ENCODE data around the gene TMEM215. TPM values are rescaled to one million over a fixed set of nuclear protein-coding genes. Genes with fewer than 3 reads are reported as not detected.

TMEM215 gene
- total and polyA plus RNA-seq, 2 of the 8 experiments (the other 6 are each of a cell fraction or from before 2014, with no cell fraction given): 0.33 to 0.67 TPM

DNA sequence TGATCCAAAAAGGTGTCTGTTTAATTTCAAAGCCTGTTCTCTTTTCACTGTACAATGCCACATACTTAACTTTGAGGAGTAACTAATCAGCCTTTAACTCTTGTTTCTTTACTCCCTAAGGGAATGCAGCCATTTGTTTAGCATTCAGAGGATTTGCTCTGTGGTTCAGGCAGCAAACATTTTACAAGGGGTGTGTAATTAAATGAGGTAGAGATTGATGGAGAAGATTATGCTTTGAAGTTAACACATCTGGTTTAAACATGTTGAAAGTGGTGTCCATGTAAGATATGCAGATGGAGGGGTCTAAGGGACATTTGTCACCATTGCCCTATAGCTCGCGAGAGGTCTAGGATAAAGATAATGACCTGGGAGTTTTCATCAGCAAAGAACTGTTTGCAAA, 41.9 kb downstream of the TMEM215 start:
- Histone ChIP-seq H2BK5ac (ENCODE audit: low read depth, low read length) (no peak overlapping the region), H3K9me3 (ENCODE audit: insufficient read depth in 2 of 2, low read depth in 1 of 2, low read length in 1 of 2) (no peaks in the 10 kb centered on the region; a peak in 1 of 4 replicates), H3K27ac (ENCODE audit: low read depth, low read length) (no peak overlapping the region), H3K56ac (replicated peaks; ENCODE audit: insufficient read length, low read depth, low read length) (no peak overlapping the region), H3K14ac (ENCODE audit: insufficient read length) (no peak overlapping the region), H2BK20ac (ENCODE audit: low read length) (no peak overlapping the region), H4K5ac (ENCODE audit: insufficient read length, low read depth, low read length) (no peak overlapping the region), H3K27me3 (replicated peaks in 1 of 4; ENCODE audit: control insufficient read depth in 3 of 4, extremely low read depth in 1 of 4, insufficient read depth in 3 of 4, low read length in 3 of 4) (no peaks in the 10 kb centered on the region; a peak in 2 of 7 replicates), H2AFZ (ENCODE audit: low read length) (no peak overlapping the region), H4K91ac (replicated peaks; ENCODE audit: insufficient read length, low read length) (no peak overlapping the region), H2BK15ac (ENCODE audit: low read length) (no peak overlapping the region), H2AK5ac (ENCODE audit: low read depth, low read length) (no peak overlapping the region), H4K8ac (ENCODE audit: extremely low read depth, insufficient read depth, low read length) (no peak overlapping the region), H3K4me2 (ENCODE audit: insufficient read depth in 1 of 2, low read depth in 2 of 2, low read length in 2 of 2) (no peak overlapping the region), H3K9ac (replicated peaks in 1 of 4; ENCODE audit: extremely low read depth in 1 of 4, low read depth in 3 of 4, low read length in 3 of 4) (no peak overlapping the region), H2BK120ac (replicated peaks; ENCODE audit: low read depth, low read length) (no peak overlapping the region), H3K23me2 (ENCODE audit: low read depth, low read length) (no peaks in the 10 kb centered on the region; the same call in 1 of the 2 replicates), H3K79me1 (ENCODE audit: low read depth, low read length) (no peaks in the 10 kb centered on the region), H3K79me2 (ENCODE audit: control insufficient read depth in 1 of 2, insufficient read depth in 2 of 2, low read length in 2 of 2) (no peaks in the 10 kb centered on the region), H3K4ac (replicated peaks; ENCODE audit: insufficient read length, low read depth, low read length) (no peak overlapping the region), H3K4me1 (replicated peaks in 1 of 4; ENCODE audit: control insufficient read depth in 3 of 4, insufficient read depth in 4 of 4, low read length in 3 of 4) (no peaks in the 10 kb centered on the region; a peak in 1 of 7 replicates), H3K4me3 (ENCODE audit: extremely low read depth in 1 of 4, insufficient read depth in 2 of 4, low read depth in 3 of 4, low read length in 4 of 4) (no peak overlapping the region), H3K36me3 (ENCODE audit: control insufficient read depth in 2 of 4, insufficient read depth in 4 of 4, low read length in 3 of 4) (no peaks in the 10 kb centered on the region), H2BK12ac (ENCODE audit: low read depth, low read length) (no peak overlapping the region), H3K18ac (ENCODE audit: extremely low read depth, low read length) (no peak overlapping the region), H4K20me1 (replicated peaks in 1 of 2; ENCODE audit: control insufficient read depth in 1 of 2, insufficient read depth in 2 of 2, low read length in 2 of 2) (no peaks in the 10 kb centered on the region), H3K23ac (ENCODE audit: insufficient read length) (no peak overlapping the region)
- CTCF ChIA-PET (ENCODE audit: partially characterized antibody): interaction anchor here (0.7 kb wide), 1 partner anchor 14 kb away, joined by 3 read pairs; no protein-coding TSS in a partner anchor
- POLR2A ChIA-PET (ENCODE audit: partially characterized antibody): no interaction called here
- WGBS, 2 experiments (ENCODE audit: extremely low coverage in 1 of 2, insufficient coverage in 1 of 2, insufficient read length in 1 of 2, insufficient replicate concordance in 2 of 2, low coverage in 1 of 2, low lambda C conversion rate in 2 of 2, missing lambda C conversion rate in 1 of 2): 88% methylated on average over 2 of the region's 2 CpGs; no CpG with 5 or more reads in 1 of the 2 experiments
- no peak for FAIRE-seq
- DNase-seq (ENCODE audit: low read depth in 1 of 2, low spot score in 2 of 2): no peak
- TF ChIP-seq RAD21 (IDR thresholded peaks at IDR 0.05 in 1 of 2, conservative IDR thresholded peaks at IDR 0.05 in 1 of 2; ENCODE audit: low read depth in 2 of 2, low read length in 2 of 2) (no peak), SP4 (IDR thresholded peaks at IDR 0.05; ENCODE audit: low read length) (no peak)
- TF ChIP-seq, protein P1, sequence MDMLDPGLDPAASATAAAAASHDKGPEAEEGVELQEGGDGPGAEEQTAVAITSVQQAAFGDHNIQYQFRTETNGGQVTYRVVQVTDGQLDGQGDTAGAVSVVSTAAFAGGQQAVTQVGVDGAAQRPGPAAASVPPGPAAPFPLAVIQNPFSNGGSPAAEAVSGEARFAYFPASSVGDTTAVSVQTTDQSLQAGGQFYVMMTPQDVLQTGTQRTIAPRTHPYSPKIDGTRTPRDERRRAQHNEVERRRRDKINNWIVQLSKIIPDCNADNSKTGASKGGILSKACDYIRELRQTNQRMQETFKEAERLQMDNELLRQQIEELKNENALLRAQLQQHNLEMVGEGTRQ (IDR thresholded peaks at IDR 0.05; ENCODE audit: low read length): no peak

Data from H1 (cell line).